Motor neuron (in vitro differentiated cells): ENCODE data around the gene CYP4F22. TPM values are rescaled to one million over a fixed set of nuclear protein-coding genes. Genes with fewer than 3 reads are reported as not detected.
"Not testable (repeated sequence)": the region's sequence is repeated elsewhere in the genome, so short reads cannot be mapped to it uniquely, and the experiment has no call there.

Experiments
- ATAC-seq, 8 experiments: fragments of 200-7000 bp; cut with Tn5 transposase; replicated peaks in 6 of 8; 2 replicates each; pipeline ENCODE4 v1.8.0; 2021; ENCODE audit warnings: mild to moderate bottlenecking in 8 of 8, moderate library complexity in 8 of 8
- H3K27ac ChIP-seq, 2 donors: fragments of 250-450 bp; sonication (Bioruptor Pico); 2 replicates each; pipeline ENCODE4 v1.9.0; 2021; ENCODE audit warnings: antibody characterized with exemption in 2 of 2, mild to moderate bottlenecking in 2 of 2, moderate library complexity in 1 of 2
- H3K4me1 ChIP-seq, 2 donors: fragments of 250-450 bp; sonication (Bioruptor Pico); replicated peaks in 1 of 2; 2 replicates each; pipeline ENCODE4 v1.6.1; 2021; ENCODE audit warnings: antibody characterized with exemption in 2 of 2, mild to moderate bottlenecking in 2 of 2, moderate library complexity in 1 of 2
- H3K4me3 ChIP-seq, 5 donors: fragments of 250-450 bp; sonication (Bioruptor Pico); 2 replicates each; pipeline ENCODE4 v1.9.0; 2021; ENCODE audit warnings: antibody characterized with exemption in 5 of 5, mild to moderate bottlenecking in 5 of 5, moderate library complexity in 4 of 5
- WGBS, 10 experiments: fragments of 450-650 bp; shearing (Covaris generic); methylation state at CpG; one replicate each; pipeline ENCODE4 v1.0.0; 2022; 5-methylcytosine and 5-hydroxymethylcytosine counted together
- in situ Hi-C, 9 experiments: fragments of 400-800 bp; cut with MboI; loops; one replicate each; pipeline ENCODE4 v1.15.0; 2021; ENCODE audit warnings: low sequenced_read_pairs in 9 of 9, low pct_unique_long_range_greater_than_20kb in 2 of 9; ENCODE audit not compliant: unreplicated experiment in 9 of 9
- total RNA-seq, 8 experiments: library from RNA; unstranded; fragments of 300-600 nt; gene quantifications; 2 replicates each; pipeline versions ENCODE4 v1.2.3 to v1.2.4, GENCODE V29; 2022

CYP4F22 gene
- total RNA-seq, 8 experiments from 2014 or later, result 0.09 to 0.71 (median 0.11) TPM; not detected in 4

DNA sequence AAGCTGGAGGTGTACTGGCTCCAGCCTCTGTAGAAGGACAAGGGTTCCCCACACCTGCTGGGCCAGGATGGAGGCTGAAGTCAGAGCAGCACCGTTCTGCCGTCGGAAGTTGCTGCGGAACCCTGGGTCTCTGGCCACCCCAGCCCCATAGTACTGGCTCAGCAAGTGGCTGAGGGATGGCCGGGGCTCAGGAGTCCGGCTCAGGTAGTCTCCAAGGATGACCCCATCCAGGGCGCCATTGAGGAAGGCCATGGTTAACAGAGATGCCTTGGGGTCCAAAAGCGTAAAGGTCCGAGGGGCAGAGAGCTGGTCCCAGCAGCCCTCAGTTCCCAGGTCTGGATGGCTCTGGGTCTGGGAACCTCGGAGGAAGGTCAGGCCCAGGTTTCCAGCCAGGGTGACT lies 32.7 kb upstream of the CYP4F22 start:
- Histone ChIP-seq H3K4me3 (no peak overlapping the region), H3K4me1 (no peaks in the 10 kb centered on the region), H3K27ac (no peak overlapping the region)
- in situ Hi-C loops, result no loop called here
- 40 to 95% (median 60%) methylated on average over 1 to 4 of the region's 10 CpGs; no CpG with 5 or more reads in 3 of the 10 experiments for WGBS, 10 experiments
- ATAC-seq, result no peak

GRCh38 chr19:15476325-15476724 lies 32.0 kb upstream of the CYP4F22 start:
- Histone ChIP-seq H3K27ac (no peak overlapping the region), H3K4me1 (no peaks in the 10 kb centered on the region), H3K4me3 (no peak overlapping the region)
- WGBS, 10 experiments, result 33 to 80% (median 49%) methylated on average over 1 to 3 of the region's 5 CpGs; no CpG with 5 or more reads in 6 of the 10 experiments
- in situ Hi-C loops, result no loop called here
- ATAC-seq, result no peak

DNA sequence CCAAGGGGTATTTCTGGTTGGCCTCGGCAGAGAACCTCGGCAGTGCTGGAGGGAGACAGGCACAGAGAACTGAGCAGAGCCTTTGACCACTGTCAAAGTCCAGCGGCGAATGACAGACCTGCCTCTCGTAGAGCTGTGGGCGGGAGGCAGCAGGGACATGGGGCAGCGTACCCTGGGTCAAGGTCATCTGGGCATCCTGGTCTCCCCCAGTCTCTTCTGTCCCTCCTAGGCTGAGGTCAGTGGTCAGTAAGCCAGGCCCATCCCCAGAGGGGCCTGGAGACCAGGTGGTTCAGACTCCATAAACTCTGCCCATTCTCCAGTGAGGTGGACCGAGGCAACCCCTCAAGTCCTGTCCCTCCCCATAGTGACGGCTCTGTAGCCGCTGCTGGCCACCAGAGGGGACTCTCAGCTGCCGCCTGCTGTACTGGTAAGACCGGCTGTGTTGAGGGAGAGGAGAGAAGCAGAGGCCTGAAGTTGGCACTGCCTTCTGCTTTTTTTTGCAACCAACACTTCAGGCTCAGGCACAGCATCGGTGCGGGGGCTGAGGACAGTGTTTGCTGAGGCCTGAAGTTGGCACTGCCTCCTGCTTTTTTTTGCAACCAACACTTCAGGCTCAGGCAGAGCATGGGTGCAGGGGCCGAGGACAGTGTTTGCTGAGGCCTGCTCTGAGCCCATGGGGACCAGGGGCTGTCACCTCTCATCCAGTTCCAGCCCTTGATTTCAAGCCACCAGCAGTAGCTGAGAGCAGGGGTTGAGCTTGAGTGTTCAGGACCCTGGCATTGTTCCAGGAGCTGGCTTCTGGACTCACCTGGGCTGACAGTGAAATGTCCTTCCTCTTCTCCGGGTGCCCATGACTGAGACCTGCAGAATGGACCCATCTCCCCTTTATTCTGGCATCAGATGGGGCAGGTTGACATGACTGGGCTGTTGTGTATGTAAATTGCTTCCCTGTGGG lies 28.7 kb upstream of the CYP4F22 start, which contains the start of gene PGLYRP2:
Gene PGLYRP2, minus strand, starts transcription at position 111 of the 955 bp plus-strand sequence. CDS start 130 bp downstream, outside the sequence.
- no peak within 1 kb of the TSS for H3K4me3 ChIP-seq
- in situ Hi-C loops, result no loop called here
- 11 to 89% (median 46%) methylated on average over 3 to 12 of the region's 16 CpGs; no CpG with 5 or more reads in 2 of the 10 experiments for WGBS, 10 experiments
- peak in 3 of 8 experiments; percentile 27 to 73 (median 65) for ATAC-seq
- H3K4me1 ChIP-seq, result no peaks in the 10 kb centered on the region
- H3K27ac ChIP-seq, result no peak within 1 kb of the TSS

- ATAC-seq, H3K4me3 ChIP-seq, H3K27ac ChIP-seq, in situ Hi-C loops, H3K4me1 ChIP-seq: not testable (repeated sequence)
- WGBS, 10 experiments, result 26 to 100% (median 74%) methylated on average over 2 to 6 of the region's 7 CpGs; no CpG with 5 or more reads in 3 of the 10 experiments
Measured at GRCh38 chr19:15480996-15481395, 27.3 kb upstream of the CYP4F22 start.

GRCh38 chr19:15485768-15486167 lies 22.6 kb upstream of the CYP4F22 start:
- H3K27ac ChIP-seq, in situ Hi-C loops, H3K4me1 ChIP-seq, ATAC-seq, H3K4me3 ChIP-seq: not testable (repeated sequence)
- WGBS, 10 experiments, result 57 to 100% (median 67%) methylated on average over 1 to 5 of the region's 5 CpGs; no CpG with 5 or more reads in 5 of the 10 experiments

DNA sequence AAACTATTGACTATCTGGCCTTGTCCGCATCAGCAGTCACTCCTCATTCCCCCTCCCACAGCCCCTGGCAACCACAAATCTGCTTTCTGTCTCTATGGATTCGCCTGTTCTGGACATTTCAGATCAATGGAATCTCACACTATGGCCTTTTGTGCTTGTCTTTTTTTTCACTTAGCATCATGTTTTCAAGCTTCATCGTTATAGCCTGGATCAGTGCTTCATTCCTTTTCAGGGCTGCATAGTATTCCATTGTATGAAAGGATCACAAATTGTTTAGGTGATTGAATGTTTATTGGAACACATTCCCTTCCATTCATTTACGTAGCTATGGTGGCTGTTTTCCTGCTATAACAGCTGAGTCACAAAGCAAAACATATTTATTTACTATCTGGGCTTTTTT lies 21.3 kb upstream of the CYP4F22 start:
- no peaks in the 10 kb centered on the region for H3K4me1 ChIP-seq
- in situ Hi-C loops, result no loop called here
- ATAC-seq, result no peak
- no peak overlapping the region for H3K4me3 ChIP-seq
- 19 to 90% (median 69%) methylated on average over 2 to 4 of the region's 4 CpGs for WGBS, 10 experiments
- H3K27ac ChIP-seq, result no peak overlapping the region

DNA sequence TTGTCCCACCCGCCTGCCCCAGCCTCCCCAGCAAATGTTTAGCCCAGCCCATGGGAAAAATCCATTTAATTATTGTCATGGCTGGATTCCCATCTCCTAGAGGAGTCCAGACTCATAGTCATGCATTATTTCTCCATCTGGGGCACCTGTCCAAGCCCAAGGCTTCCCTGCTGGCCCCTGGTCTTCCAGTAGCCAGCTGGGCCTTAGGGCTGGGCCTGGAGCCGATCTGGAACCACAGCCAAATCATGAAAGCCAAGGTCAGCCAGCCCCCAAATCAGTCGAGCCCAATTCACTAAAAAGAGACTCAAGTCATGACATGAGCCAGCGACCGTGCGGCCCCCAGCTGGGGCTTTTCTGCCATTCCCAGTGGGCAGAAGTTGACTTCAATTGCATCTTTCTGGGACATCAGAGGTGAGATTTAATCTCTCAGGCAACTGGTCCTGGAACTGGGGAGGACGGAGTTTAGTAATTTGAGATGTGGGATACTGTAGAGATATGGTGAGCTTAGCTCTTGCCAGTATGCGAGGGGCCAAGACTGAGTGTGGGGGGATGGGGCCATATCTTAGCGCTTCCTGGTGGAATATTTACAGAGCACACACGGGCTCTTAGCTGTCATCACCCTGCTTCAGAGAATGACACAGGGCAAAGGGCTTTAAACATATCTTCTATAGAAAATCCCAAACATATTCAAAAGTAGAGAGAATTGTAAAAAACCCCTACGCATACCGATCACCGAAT lies 19.7 kb upstream of the CYP4F22 start:
- no peak overlapping the region for H3K4me3 ChIP-seq
- H3K27ac ChIP-seq, result no peak overlapping the region
- WGBS, 10 experiments, result 40 to 100% (median 72%) methylated on average over 1 to 11 of the region's 13 CpGs; no CpG with 5 or more reads in 1 of the 10 experiments
- no peaks in the 10 kb centered on the region for H3K4me1 ChIP-seq
- in situ Hi-C loops, result no loop called here
- ATAC-seq, result peak in 1 of 8 experiments; percentile 86

DNA sequence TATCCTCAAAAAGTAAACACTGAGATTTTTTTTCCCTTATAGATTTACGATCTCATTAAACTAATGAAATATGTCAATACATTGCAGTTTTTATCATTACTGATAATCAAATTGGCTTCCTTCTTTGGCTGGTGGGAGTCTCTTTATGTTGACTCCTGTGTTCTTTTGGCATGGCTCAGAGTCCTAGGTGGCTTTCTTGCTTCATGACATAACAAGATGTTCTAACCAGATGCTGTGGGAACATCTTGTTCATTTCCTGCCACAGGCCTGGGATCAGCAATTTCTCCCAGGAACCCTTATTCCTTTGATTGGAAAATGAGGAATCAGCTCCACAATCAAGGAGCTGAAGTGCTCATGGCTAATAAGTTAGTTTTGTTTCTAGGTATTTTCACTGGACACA lies 13.2 kb upstream of the CYP4F22 start:
- Histone ChIP-seq H3K4me1 (no peaks in the 10 kb centered on the region), H3K4me3 (no peak overlapping the region), H3K27ac (no peak overlapping the region)
- in situ Hi-C loops, result no loop called here
- WGBS, 10 experiments, result 60 to 100% (median 93%) methylated on average over 1 of the region's 1 CpG; no CpG with 5 or more reads in 2 of the 10 experiments
- ATAC-seq, result no peak

DNA sequence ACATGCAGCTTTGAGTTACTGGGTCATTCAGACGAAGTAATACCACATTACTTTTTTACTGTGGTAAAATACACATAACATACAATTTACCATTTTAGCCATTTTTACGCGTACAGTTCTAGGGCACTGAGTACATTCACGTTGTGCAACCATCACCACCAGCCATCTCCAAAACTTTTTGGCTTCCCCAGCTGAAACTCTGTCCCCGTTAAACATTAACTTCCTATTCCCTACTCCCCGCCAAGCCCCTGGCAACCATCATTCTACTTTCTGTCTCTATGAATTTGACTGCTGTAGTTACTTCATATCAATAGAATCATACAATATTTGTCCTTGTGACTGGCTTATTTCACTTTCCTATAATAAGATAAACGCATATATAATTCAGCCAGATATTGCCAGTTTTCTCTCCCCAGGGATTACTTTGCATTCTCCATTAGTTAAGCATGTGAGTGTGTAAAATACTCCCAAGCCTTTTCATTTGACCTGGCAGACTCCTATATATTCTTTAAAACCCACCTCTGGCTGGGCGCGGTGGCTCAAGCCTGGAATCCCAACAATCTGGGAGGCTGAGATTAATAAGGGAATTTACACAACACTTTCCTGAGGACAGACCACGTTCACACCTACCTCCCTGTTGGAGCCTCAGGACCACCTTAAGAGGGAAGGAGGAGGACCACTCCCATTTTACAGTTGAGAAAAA lies 10.0 kb upstream of the CYP4F22 start:
- in situ Hi-C loops, result no loop called here
- Histone ChIP-seq H3K4me1 (no peaks in the 10 kb centered on the region), H3K4me3 (no peak overlapping the region), H3K27ac (no peak overlapping the region)
- WGBS, 10 experiments, result 24 to 62% (median 56%) methylated on average over 3 to 9 of the region's 10 CpGs; no CpG with 5 or more reads in 1 of the 10 experiments
- ATAC-seq, result no peak

- in situ Hi-C loops, result no loop called here
- no peak for ATAC-seq
- WGBS, 10 experiments, result 80% methylated on average over 4 of the region's 6 CpGs; no CpG with 5 or more reads in 9 of the 10 experiments
- H3K4me1 ChIP-seq, result no peaks in the 10 kb centered on the region
- no peak overlapping the region for H3K27ac ChIP-seq
- H3K4me3 ChIP-seq, result no peak overlapping the region
Measured at GRCh38 chr19:15498910-15499309, 9.4 kb upstream of the CYP4F22 start.

GRCh38 chr19:15501596-15501995 lies 6.7 kb upstream of the CYP4F22 start:
- Histone ChIP-seq H3K27ac (no peak overlapping the region), H3K4me1 (no peaks in the 10 kb centered on the region), H3K4me3 (no peak overlapping the region)
- WGBS, 10 experiments, result 0 to 71% (median 23%) methylated on average over 1 of the region's 1 CpG; no CpG with 5 or more reads in 4 of the 10 experiments
- ATAC-seq, result no peak
- in situ Hi-C loops, result no loop called here

DNA sequence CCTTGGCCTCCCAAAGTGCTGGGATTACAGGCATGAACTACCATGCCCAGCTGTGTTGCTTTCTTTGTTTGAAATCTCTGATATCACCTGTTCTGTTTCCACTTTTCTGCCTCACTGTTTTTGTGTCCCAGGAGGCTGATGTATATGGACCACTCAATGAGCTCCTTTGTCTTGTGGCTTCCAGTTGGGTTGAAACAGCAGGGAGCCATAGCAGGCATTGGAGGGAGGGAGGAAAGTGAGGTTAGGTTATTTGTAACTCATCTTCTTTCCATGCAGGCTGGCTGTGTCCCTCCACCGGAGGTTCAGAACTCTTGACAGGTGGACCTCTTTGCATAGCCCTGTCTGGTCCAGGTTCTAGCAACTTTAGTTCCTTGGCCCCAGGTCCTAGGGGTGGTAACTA lies 6.1 kb upstream of the CYP4F22 start:
- no peak overlapping the region for H3K4me3 ChIP-seq
- no peak overlapping the region for H3K27ac ChIP-seq
- no peak for ATAC-seq
- 17 to 67% (median 40%) methylated on average over 1 of the region's 1 CpG; no CpG with 5 or more reads in 4 of the 10 experiments for WGBS, 10 experiments
- H3K4me1 ChIP-seq, result no peaks in the 10 kb centered on the region
- in situ Hi-C loops, result no loop called here
